Mesenchymal stem cell (in vitro differentiated cells and primary cell): Measurements from ENCODE around the gene RAB29.

Experiments used
- DNase-seq: peaks from one replicate; pipeline ENCODE4 v3.0.0-alpha.2; 2013
- H2AFZ ChIP-seq: one replicate; pipeline ENCODE4 v1.6.1; 2013; ENCODE audit warnings: low read depth, mild to moderate bottlenecking, control low read depth, inconsistent platforms, low read length, moderate library complexity
- H2AK5ac ChIP-seq: 2 replicates; pipeline ENCODE4 v1.6.1; 2013; ENCODE audit warnings: low read length, moderate library complexity, mild to moderate bottlenecking, inconsistent platforms; ENCODE audit not compliant: severe bottlenecking
- H2BK120ac ChIP-seq: one replicate; pipeline ENCODE4 v1.6.1; 2013; ENCODE audit warnings: low read depth, mild to moderate bottlenecking, inconsistent platforms, low read length, moderate library complexity
- H2BK12ac ChIP-seq, 2 experiments: one replicate each; pipeline ENCODE4 v1.6.1; 2013; ENCODE audit warnings: inconsistent platforms in 2 of 2, low read length in 2 of 2, mild to moderate bottlenecking in 2 of 2, moderate library complexity in 2 of 2, control low read depth in 1 of 2
- H2BK15ac ChIP-seq: one replicate; pipeline ENCODE4 v1.6.1; 2013; ENCODE audit warnings: mild to moderate bottlenecking, low read depth, inconsistent platforms; ENCODE audit not compliant: poor library complexity, severe bottlenecking
- H2BK5ac ChIP-seq: 2 replicates; pipeline ENCODE4 v1.6.1; 2013; ENCODE audit warnings: low read depth, mild to moderate bottlenecking, low read length, control low read depth, inconsistent platforms; ENCODE audit not compliant: poor library complexity, severe bottlenecking
- H3K14ac ChIP-seq, 2 experiments: one replicate each; pipeline ENCODE4 v1.6.1; 2013; ENCODE audit warnings: inconsistent platforms in 2 of 2, low read length in 2 of 2, control low read depth in 1 of 2, mild to moderate bottlenecking in 1 of 2, moderate library complexity in 1 of 2
- H3K18ac ChIP-seq, 2 experiments: one replicate each; pipeline ENCODE4 v1.6.1; 2013; ENCODE audit warnings: inconsistent platforms in 2 of 2, low read length in 2 of 2, control low read depth in 1 of 2, low read depth in 1 of 2, mild to moderate bottlenecking in 1 of 2
- H3K23ac ChIP-seq, 2 experiments: one replicate each; pipeline ENCODE4 v1.6.1; 2013; ENCODE audit warnings: inconsistent platforms in 2 of 2, low read length in 2 of 2, mild to moderate bottlenecking in 2 of 2, moderate library complexity in 2 of 2, control low read depth in 1 of 2
- H3K27ac ChIP-seq: 2 replicates; pipeline ENCODE4 v1.5.1; 2013; ENCODE audit warnings: mild to moderate bottlenecking, moderate library complexity, low read length, control low read depth, inconsistent platforms; ENCODE audit not compliant: poor library complexity, severe bottlenecking
- H3K27me3 ChIP-seq, 2 experiments: 2 replicates each; pipeline versions ENCODE4 v1.6.1 to v1.7.0; 2013; ENCODE audit warnings: low read length in 2 of 2, mild to moderate bottlenecking in 2 of 2, moderate library complexity in 2 of 2, control low read depth in 1 of 2, inconsistent platforms in 1 of 2; ENCODE audit not compliant: control insufficient read depth in 1 of 2, insufficient read depth in 1 of 2
- H3K36me3 ChIP-seq, 2 experiments: 2 replicates each; pipeline versions ENCODE4 v1.6.1 to v1.7.0; 2013; ENCODE audit warnings: low read length in 2 of 2, control low read depth in 1 of 2, inconsistent platforms in 1 of 2, low read depth in 1 of 2, mild to moderate bottlenecking in 1 of 2; ENCODE audit not compliant: insufficient read depth in 2 of 2, control insufficient read depth in 1 of 2
- H3K4ac ChIP-seq, 2 experiments: one replicate each; pipeline ENCODE4 v1.6.1; 2013; ENCODE audit warnings: inconsistent platforms in 2 of 2, low read length in 2 of 2, mild to moderate bottlenecking in 2 of 2, moderate library complexity in 2 of 2, control low read depth in 1 of 2, low read depth in 1 of 2
- H3K4me1 ChIP-seq: 2 replicates; pipeline ENCODE4 v1.6.1; 2013; ENCODE audit warnings: low read depth, low read length, control low read depth; ENCODE audit not compliant: control insufficient read depth, insufficient read depth
- H3K4me2 ChIP-seq: 2 replicates; pipeline ENCODE4 v1.6.1; 2013; ENCODE audit warnings: low read length, mild to moderate bottlenecking, inconsistent platforms; ENCODE audit not compliant: poor library complexity, severe bottlenecking
- H3K4me3 ChIP-seq, 2 experiments: 2 replicates each; pipeline versions ENCODE4 v1.5.1 to v1.7.0; 2013; ENCODE audit warnings: low read length in 2 of 2, mild to moderate bottlenecking in 2 of 2, control low read depth in 1 of 2, low read depth in 1 of 2; ENCODE audit not compliant: insufficient read depth in 1 of 2
- H3K79me1 ChIP-seq: replicated peaks from 2 replicates; pipeline ENCODE4 v1.6.1; 2013; ENCODE audit warnings: mild to moderate bottlenecking, control low read depth, low read length, inconsistent platforms; ENCODE audit not compliant: poor library complexity, severe bottlenecking
- H3K9ac ChIP-seq: 2 replicates; pipeline ENCODE4 v1.7.0; 2013; ENCODE audit warnings: mild to moderate bottlenecking, low read length, moderate library complexity
- H3K9me3 ChIP-seq: 2 replicates; pipeline ENCODE4 v1.7.0; 2013; ENCODE audit warnings: mild to moderate bottlenecking, low read length; ENCODE audit not compliant: control insufficient read depth
- H4K8ac ChIP-seq: one replicate; pipeline ENCODE4 v1.6.1; 2013; ENCODE audit warnings: inconsistent platforms, mild to moderate bottlenecking, low read length, moderate library complexity
- H4K91ac ChIP-seq: one replicate; pipeline ENCODE4 v1.6.1; 2013; ENCODE audit warnings: mild to moderate bottlenecking, low read length, inconsistent platforms
- WGBS: methylation state at CpG from one replicate; pipeline ENCODE4 v1.1.7; 2013; ENCODE audit warnings: mixed read lengths; 5-methylcytosine and 5-hydroxymethylcytosine counted together

RAB29 gene

DNA sequence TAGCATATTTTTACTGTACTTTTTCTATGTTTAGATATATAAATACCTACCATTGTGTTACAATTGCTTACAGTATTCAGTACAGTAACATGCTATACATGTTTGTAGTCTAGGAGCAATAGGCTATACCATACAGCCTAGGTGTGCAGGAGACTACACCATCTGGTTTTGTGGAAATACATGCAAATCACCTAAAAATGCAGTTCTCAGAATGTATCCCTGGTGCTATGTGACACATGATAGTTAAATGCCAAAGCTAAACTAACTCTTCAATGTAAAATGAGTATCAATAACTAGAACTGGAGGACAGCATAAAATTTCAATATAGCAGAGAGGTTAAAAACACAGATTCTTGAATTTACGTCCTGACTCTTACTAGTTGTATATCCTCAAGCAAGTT, 40.1 kb downstream of the RAB29 start:
- no peak overlapping the region for H2BK120ac ChIP-seq
- H3K23ac ChIP-seq, result no peak overlapping the region
- H3K27me3 ChIP-seq, result no peaks in the 10 kb centered on the region
- H4K8ac ChIP-seq, result no peak overlapping the region
- no peak overlapping the region for H3K4me3 ChIP-seq
- H2BK15ac ChIP-seq, result no peak overlapping the region
- no peak overlapping the region for H3K27ac ChIP-seq
- H2AK5ac ChIP-seq, result no peak overlapping the region
- H3K4me2 ChIP-seq, result no peak overlapping the region
- no peaks in the 10 kb centered on the region for H3K9me3 ChIP-seq
- no peak overlapping the region for H2BK5ac ChIP-seq
- 100% methylated on average over 1 of the region's 1 CpG for WGBS
- no peak for DNase-seq
- no peak overlapping the region for H3K9ac ChIP-seq
- no peaks in the 10 kb centered on the region for H3K79me1 ChIP-seq
- no peak overlapping the region for H3K4ac ChIP-seq
- H3K18ac ChIP-seq, result no peak overlapping the region
- no peak overlapping the region for H3K14ac ChIP-seq
- H3K4me1 ChIP-seq, result peaks cover 2% of the 10 kb centered on the region
- no peak overlapping the region for H4K91ac ChIP-seq
- no peak overlapping the region for H2BK12ac ChIP-seq
- peaks cover 8 to 29% of the 10 kb centered on the region in 2 experiments for H3K36me3 ChIP-seq
- no peak overlapping the region for H2AFZ ChIP-seq

DNA sequence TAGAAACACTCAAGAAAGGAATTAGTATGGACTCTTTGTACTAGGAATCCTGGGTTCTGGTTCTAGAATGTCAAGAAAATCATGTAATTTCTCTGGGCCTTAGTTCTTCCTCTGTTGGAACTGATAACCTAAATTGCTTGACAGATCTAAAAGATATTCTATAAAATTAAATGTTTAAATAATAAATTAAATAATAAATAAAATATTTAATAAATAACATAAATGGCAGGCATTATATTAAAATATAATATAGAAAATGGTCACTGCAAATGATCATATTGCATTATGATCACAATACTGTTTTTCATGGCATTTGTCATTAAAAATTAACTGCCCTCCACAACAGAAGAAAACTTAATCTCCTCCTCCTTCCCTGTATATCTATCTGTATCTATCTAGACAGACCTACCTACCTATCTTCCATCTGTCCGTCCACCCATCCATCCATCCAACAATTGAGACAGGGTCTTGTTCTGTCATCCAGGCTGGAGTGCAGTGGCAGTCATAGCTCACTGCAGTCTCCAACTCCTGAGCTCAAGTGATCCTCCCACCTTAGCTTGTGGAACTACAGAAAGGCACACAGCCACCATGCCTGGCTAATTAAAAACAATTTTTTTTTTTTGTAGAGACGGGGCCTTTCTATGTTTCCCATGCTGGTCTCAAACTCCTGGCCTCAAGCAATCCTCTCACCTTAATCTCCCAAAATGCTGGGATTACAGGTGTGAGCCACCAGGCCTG, 41.7 kb downstream of the RAB29 start:
- Histone ChIP-seq H4K91ac (no peak overlapping the region), H3K4me1 (peaks cover 3% of the 10 kb centered on the region), H2BK12ac (no peak overlapping the region), H3K36me3 (peaks cover 10 to 32% of the 10 kb centered on the region in 2 experiments), H2BK5ac (no peak overlapping the region), H3K4me2 (no peak overlapping the region), H2BK120ac (no peak overlapping the region), H3K23ac (no peak overlapping the region), H3K9me3 (no peaks in the 10 kb centered on the region), H3K14ac (no peak overlapping the region), H2AFZ (no peak overlapping the region), H3K4ac (no peak overlapping the region), H3K27me3 (no peaks in the 10 kb centered on the region), H2BK15ac (no peak overlapping the region), H4K8ac (no peak overlapping the region), H3K4me3 (no peak overlapping the region), H3K18ac (no peak overlapping the region), H2AK5ac (no peak overlapping the region), H3K27ac (no peak overlapping the region), H3K79me1 (no peaks in the 10 kb centered on the region), H3K9ac (no peak overlapping the region)
- over 99% methylated on average over 2 of the region's 2 CpGs for WGBS
- no peak for DNase-seq

DNA sequence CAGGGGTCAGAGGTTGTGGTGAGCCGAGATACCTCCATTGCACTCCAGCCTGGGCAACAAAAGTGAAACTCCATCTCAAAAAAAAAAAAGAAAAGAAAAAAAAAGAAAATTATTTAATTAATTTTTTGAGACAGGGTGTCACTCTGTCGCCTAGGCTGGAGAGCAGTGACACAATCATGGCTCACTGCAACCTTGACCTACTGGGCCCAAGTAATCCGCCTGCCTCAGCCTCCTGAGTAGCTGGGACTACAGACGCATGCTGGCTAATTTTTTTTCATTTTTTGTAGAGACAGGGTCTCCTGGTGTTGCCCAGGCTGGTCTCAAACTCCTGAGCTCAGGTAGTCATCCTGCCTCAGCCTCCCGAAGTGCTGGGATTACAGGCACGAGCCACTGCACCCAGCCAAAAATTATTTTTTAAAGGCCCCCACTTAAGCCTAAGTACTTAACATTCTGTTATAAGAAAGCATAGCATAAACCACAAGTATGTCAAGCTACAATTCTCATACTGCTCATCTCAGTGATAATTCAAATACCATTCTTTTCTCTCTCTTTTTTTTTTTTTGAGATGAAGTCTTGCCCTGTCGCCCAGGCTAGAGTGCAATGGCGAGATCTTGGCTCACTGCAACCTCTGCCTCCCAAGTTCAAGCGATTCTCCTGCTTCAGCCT, 45.2 kb downstream of the RAB29 start:
- Histone ChIP-seq H4K8ac (no peak overlapping the region), H3K23ac (no peak overlapping the region), H2AK5ac (no peak overlapping the region), H3K4me1 (peaks cover 4% of the 10 kb centered on the region), H2AFZ (no peak overlapping the region), H2BK120ac (no peak overlapping the region), H3K36me3 (peaks cover 8 to 53% of the 10 kb centered on the region in 2 experiments), H3K9ac (no peak overlapping the region), H4K91ac (no peak overlapping the region), H3K79me1 (no peaks in the 10 kb centered on the region), H3K18ac (no peak overlapping the region), H3K27me3 (no peaks in the 10 kb centered on the region), H3K4me2 (no peak overlapping the region), H3K9me3 (no peaks in the 10 kb centered on the region), H3K14ac (no peak overlapping the region), H3K4me3 (no peak overlapping the region), H2BK12ac (no peak overlapping the region), H2BK15ac (no peak overlapping the region), H3K27ac (no peak overlapping the region), H2BK5ac (no peak overlapping the region), H3K4ac (no peak overlapping the region)
- 89% methylated on average over 8 of the region's 9 CpGs for WGBS
- peak; percentile 38 for DNase-seq

DNA sequence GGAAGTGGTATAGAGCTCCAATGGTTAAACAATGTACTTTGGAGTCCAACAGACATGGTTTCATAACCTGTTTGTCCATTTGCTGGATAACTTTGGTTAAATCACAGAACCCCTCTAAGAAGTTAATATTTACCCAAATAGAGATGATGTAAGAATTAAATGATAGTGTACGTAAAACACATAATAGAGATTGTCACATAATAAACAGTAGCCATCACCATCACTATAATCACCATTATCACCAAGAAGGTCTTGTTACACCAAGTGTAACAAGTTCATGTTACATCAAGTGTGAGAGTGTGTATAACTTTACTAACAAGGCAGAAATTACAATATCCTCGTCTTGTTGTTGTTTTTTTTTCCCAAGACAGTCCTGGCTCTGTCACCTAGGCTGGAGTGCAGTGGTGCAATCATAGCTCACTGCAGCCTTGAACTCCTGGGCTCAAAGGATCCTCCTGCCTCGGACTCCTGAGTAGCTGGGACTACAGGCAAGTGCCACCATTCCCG, 48.6 kb downstream of the RAB29 start:
- DNase-seq, result no peak

More for the DNA sequence above, 48.6 kb downstream of the RAB29 start:
- Histone ChIP-seq H3K79me1 (peaks cover 4% of the 10 kb centered on the region), H2AFZ (no peak overlapping the region), H2BK5ac (no peak overlapping the region), H3K18ac (no peak overlapping the region), H3K4me2 (no peak overlapping the region), H2BK120ac (no peak overlapping the region), H3K4me3 (no peak overlapping the region), H2BK15ac (no peak overlapping the region), H4K8ac (no peak overlapping the region), H3K4ac (no peak overlapping the region), H2BK12ac (no peak overlapping the region), H3K27me3 (no peaks in the 10 kb centered on the region), H4K91ac (no peak overlapping the region), H3K9ac (no peak overlapping the region), H2AK5ac (no peak overlapping the region), H3K27ac (no peak overlapping the region), H3K9me3 (no peaks in the 10 kb centered on the region), H3K14ac (no peak overlapping the region), H3K36me3 (peaks cover 19 to 72% of the 10 kb centered on the region in 2 experiments), H3K23ac (no peak overlapping the region), H3K4me1 (peaks cover 4% of the 10 kb centered on the region)
- 100% methylated on average over 3 of the region's 4 CpGs for WGBS
